ENCODE measurements around the gene LIPC. TPM values are rescaled to one million over a fixed set of nuclear protein-coding genes. Genes with fewer than 3 reads are reported as not detected.

Gene LIPC
- total and polyA plus RNA-seq, 9 of the 15 experiments (the other 6 are each of a cell fraction or from before 2014, with no cell fraction given) = 0.07 to 0.41 (median 0.11) TPM; not detected in 2

- POLR2A ChIA-PET = interaction anchor here (0.8 to 1.3 kb wide), 2 partner anchors 10 to 11 kb away, joined by 3 to 5 read pairs; no protein-coding TSS in a partner anchor
- BruUV-seq (replicated peaks) = no TSS peak
- in situ Hi-C loops (cut with MboI) = no loop called here
Measured at GRCh38 chr15:58544756-58545155, 113.0 kb downstream of the LIPC start.

More at GRCh38 chr15:58544756-58545155, 113.0 kb downstream of the LIPC start:
- Histone ChIP-seq H3K36me3 (ENCODE audit: control insufficient read depth, insufficient read depth, low read length) (no peaks in the 10 kb centered on the region), H3K79me2 (ENCODE audit: control insufficient read depth, insufficient read depth, low read length) (no peaks in the 10 kb centered on the region), H3K9ac (ENCODE audit: insufficient read depth in 1 of 2, low read depth in 2 of 2, low read length in 2 of 2) (peak overlapping the region in 1 of 2 experiments; percentile 32; a peak in 1 of 4 replicates), H3K4me3 (no peak overlapping the region), H3K4me2 (ENCODE audit: insufficient read depth, low read length) (0 out of 2 replicates have a peak overlapping the region, but pooled peaks have one; percentile 67), H2AFZ (ENCODE audit: low read depth, low read length) (peak overlapping the region; percentile 84), H3K9me3 (replicated peaks; ENCODE audit: control insufficient read depth, insufficient read depth, low read depth, low read length) (no peaks in the 10 kb centered on the region), H3K27me3 (ENCODE audit: control insufficient read depth in 2 of 2, insufficient read depth in 2 of 2, low read length in 2 of 2) (no peaks in the 10 kb centered on the region), H3K4me1 (replicated peaks in 1 of 2; ENCODE audit: control insufficient read depth in 2 of 2, insufficient read depth in 2 of 2, low read length in 2 of 2) (peaks cover 36 to 44% of the 10 kb centered on the region in 2 experiments), H4K20me1 (replicated peaks; ENCODE audit: control insufficient read depth, insufficient read depth, low read length) (no peaks in the 10 kb centered on the region), H3K27ac (ENCODE audit: extremely low read depth, low read depth, low read length) (peak overlapping the region; percentile 61; the same call in 1 of the 3 replicates), H3K9me1 (ENCODE audit: control insufficient read depth, insufficient read depth, low read length) (no peaks in the 10 kb centered on the region)
- CTCF ChIA-PET (ENCODE audit: low intra/inter-chr PET ratio) = no interaction called here
- WGBS (ENCODE audit: insufficient coverage, low coverage, missing lambda C conversion rate) = 72% methylated on average over 3 of the region's 5 CpGs
- intact Hi-C loops (cut with micrococcal nuclease) = loop anchor here (5.0 kb wide), 1 partner anchor 203 kb away; the partner anchor contains the start of gene ADAM10
- DNase-seq (ENCODE audit: extremely low read depth in 1 of 4, low spot score in 3 of 4) = no peak
- no peak for ATAC-seq
- no peak for FAIRE-seq
- no peak for TF ChIP-seq IRF9 (tag; IDR thresholded peaks at IDR 0.05)
- TF ChIP-seq CBX8 (IDR thresholded peaks at IDR 0.05; ENCODE audit: borderline replicate concordance, extremely low read depth, low read depth, low read length, poor library complexity, severe bottlenecking) = no peak
- TF ChIP-seq KLF6 (CRISPR knock-in tag; IDR thresholded peaks at IDR 0.05; ENCODE audit: borderline replicate concordance) = no peak
- no peak for TF ChIP-seq CREB3 (tag; conservative IDR thresholded peaks at IDR 0.05; ENCODE audit: low read depth)
- no peak for TF ChIP-seq USF2 (CRISPR knock-in tag; IDR thresholded peaks at IDR 0.05)
